ES-I3 (cell line): Measurements from ENCODE around the gene GORAB.

ENCODE experiments used
- H3K36me3 ChIP-seq: 2 replicates; pipeline ENCODE4 v1.6.1; 2013; ENCODE audit warnings: mild to moderate bottlenecking, low read length, control low read depth, moderate library complexity; ENCODE audit not compliant: insufficient read depth
- H3K4me1 ChIP-seq: 2 replicates; pipeline ENCODE4 v1.6.1; 2013; ENCODE audit warnings: mild to moderate bottlenecking, control low read depth, low read length; ENCODE audit not compliant: insufficient read depth
- H3K9ac ChIP-seq: 2 replicates; pipeline ENCODE4 v1.6.1; 2013; ENCODE audit warnings: low read depth, mild to moderate bottlenecking, low read length, moderate library complexity
- H3K9me3 ChIP-seq: 2 replicates; pipeline ENCODE4 v1.6.1; 2013; ENCODE audit warnings: mild to moderate bottlenecking, low read length, moderate library complexity; ENCODE audit not compliant: control insufficient read depth, insufficient read depth

GORAB gene

DNA sequence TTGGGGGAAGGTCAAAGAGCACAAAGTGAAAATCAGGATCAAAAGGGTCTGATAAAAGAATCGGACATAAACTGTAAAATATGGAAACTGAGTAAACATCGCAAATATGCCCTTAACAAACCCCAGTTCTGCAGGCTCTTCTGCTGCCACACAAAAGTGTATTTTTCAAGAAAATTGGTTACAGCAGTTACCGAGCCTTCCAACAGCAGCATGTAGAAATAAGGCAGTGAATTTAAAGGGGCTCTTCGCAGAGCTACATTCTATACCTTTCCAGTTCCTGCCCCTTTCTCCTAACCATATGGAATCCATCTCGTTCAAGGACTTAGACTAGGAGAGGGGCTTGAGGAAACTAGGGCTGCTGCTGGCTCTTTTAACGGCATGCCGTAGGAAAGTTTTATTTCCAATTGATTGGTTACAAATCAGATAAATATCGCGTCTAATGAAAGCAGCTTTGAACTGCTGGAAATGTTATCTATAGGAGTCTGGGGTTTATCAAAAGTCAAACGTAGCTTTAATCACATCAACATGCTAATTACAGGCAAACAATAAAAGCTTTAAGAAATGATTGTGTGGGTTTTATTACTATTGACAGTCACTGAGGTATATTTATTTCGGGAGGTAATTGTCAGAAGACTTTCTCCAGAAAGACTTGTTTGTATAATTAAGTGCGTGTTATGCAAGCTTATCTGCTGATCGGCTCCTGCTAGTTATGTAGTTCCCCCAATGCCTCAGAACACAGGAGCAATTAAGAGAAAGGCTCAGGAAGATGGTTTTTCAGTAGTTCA lies 59.1 kb downstream of the GORAB start:
- H3K9ac ChIP-seq = no peak overlapping the region
- H3K36me3 ChIP-seq = no peaks in the 10 kb centered on the region

DNA sequence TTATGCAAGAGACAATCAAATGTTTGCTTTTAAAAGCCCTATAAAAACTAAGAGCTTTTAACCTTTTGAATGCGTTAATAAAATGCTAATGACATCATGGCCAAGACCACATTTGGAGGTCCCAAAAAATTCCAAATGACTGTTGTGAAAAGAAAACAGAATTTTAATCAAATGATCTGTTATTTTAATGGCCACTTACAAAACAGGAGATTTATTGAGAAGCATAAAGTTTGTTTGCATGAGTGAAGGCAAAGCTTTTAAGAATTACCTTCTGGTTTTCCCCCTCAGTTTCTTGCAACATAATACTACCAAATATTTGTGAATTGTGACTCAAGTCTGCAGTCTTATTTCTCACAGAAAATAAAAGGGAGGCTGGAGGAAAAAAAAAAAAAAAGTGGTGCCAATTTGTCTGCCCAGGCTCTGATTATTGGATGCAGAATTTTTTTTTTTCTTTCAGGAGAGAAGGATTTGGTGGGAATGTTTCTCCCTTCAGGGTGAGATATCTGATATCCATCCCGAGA lies 60.7 kb downstream of the GORAB start:
- H3K36me3 ChIP-seq = no peaks in the 10 kb centered on the region
- H3K9ac ChIP-seq = no peak overlapping the region
- no peaks in the 10 kb centered on the region for H3K4me1 ChIP-seq
- peaks cover 2% of the 10 kb centered on the region; the same call in 1 of the 2 replicates for H3K9me3 ChIP-seq

More for the DNA sequence above, 59.1 kb downstream of the GORAB start:
- Histone ChIP-seq H3K9me3 (no peaks in the 10 kb centered on the region), H3K4me1 (no peaks in the 10 kb centered on the region)

DNA sequence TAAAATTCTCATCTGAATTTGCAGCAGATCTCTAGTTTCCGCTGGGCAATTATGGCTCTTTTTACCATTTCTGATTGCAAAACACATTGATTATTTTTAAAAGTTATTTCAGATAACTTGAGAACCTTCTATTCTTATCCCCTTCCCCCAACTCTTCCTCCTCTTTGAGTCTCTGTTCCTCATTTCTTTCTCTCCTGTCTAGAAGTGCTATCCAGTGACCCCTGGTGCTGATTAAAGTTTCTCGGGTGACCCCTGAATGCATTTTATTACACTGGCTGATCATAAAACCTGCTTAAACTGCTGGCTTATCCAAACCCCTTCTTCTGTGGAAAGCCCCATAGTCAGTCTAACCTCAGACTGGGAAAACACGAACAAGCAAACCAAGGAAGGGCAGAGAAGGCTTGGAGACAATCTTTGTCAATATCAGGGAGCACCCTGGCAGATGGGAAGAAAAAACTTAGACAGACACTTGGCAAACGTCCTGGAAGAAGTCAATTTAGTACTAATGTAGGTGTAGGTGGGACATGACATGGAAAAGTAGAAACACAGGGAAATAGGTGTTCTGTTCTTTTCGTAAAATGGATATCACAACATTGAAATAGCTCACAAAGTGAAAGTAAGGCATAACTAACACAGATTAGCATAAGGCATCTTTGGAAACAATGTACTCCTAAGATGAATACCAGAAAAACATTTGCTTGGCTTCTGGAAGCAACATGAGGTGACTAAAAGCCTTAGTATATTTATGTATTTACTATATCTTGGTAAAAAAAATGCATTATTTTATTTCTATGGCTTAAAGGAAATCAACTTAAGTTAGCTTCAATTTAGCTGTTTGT lies 61.4 kb downstream of the GORAB start:
- H3K9ac ChIP-seq = no peak overlapping the region
- H3K9me3 ChIP-seq = peaks cover 2% of the 10 kb centered on the region; the same call in 1 of the 2 replicates
- no peaks in the 10 kb centered on the region for H3K36me3 ChIP-seq
- no peaks in the 10 kb centered on the region for H3K4me1 ChIP-seq

DNA sequence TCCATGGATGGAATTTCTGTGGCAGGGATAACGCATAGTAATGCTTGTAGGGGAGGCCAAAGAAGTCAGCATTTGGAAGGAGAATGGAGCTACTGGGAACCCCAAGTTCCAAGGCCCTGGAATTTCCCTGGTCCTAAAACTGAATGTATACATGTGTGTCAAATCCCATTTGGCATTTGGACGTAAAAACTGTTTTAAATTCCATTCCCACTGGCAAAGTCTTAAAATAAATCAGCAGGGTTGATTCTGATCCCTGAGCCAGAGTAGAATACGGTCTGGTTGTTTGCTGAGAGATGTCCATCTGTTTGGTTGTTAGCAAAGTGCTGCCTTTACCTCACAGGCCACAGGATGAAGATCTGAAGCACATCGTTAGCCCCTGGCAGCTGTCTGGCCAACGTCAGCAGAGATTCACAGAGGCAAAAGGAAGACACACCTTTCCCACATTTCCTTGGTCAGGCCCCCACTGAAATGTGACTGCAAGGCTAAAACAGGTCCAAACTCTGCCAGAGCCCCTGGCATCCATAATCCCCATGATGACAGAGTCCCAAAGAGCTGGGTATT lies 62.2 kb downstream of the GORAB start:
- Histone ChIP-seq H3K4me1 (no peaks in the 10 kb centered on the region), H3K9me3 (peaks cover 2% of the 10 kb centered on the region; the same call in 1 of the 2 replicates), H3K36me3 (no peaks in the 10 kb centered on the region), H3K9ac (no peak overlapping the region)

DNA sequence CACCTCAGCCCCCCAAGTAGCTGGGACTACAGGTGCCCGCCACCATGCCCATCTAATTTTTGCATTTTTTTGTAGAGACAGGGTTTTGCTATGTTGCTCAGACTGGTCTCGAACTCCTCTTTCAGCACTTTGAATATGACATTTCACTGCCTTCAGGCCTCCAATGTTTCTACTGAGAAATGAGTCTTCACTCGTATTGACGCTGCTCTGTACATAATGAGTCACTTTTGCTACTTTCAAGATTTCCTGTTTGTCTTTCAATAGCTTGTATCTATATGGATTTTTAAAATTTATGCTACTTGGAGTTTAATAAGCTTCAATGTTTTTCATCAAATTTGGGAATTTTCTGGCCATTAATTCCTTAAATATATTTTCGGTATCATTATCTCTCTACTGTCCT lies 64.7 kb downstream of the GORAB start:
- Histone ChIP-seq H3K36me3 (no peaks in the 10 kb centered on the region), H3K4me1 (no peaks in the 10 kb centered on the region), H3K9me3 (peaks cover 2% of the 10 kb centered on the region; the same call in 1 of the 2 replicates), H3K9ac (no peak overlapping the region)

DNA sequence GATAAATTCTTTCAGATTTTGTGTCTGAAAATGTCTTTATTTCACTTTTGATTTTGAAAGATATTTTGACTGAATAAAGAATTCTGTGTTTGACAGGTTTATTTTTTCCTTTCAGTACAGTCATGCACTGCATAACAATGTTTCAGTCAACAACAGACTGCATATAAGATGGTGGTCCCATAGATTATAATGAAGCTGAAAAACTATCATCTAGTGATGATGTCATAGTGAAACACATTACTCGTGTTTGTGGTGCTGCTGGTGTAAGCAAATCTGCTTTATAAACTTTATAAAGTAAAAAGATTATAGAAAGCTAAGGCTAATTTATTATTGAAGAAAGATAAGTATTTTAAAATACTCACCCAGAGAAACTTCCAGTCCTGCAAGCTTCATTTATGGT lies 66.7 kb downstream of the GORAB start:
- no peaks in the 10 kb centered on the region for H3K36me3 ChIP-seq
- no peaks in the 10 kb centered on the region for H3K4me1 ChIP-seq
- no peak overlapping the region for H3K9ac ChIP-seq
- H3K9me3 ChIP-seq = peaks cover 2% of the 10 kb centered on the region; the same call in 1 of the 2 replicates

DNA sequence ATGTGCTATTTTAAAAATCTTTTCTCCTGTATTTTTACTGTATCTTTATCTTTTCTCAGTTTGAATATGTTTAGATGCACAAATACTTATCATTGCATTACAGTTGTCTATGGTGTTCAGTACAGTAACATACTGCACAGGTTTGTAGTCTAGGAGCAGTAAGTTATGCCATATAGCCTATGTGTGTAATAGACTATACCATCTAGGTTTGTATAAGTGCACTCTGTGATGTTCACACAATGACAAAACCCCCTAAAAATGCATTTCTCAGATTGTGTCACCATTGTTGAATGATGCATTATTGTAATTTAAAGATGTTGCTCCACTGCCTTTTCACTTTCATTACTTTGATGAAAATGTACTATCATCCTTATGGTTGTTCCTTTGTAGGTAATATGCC lies 67.1 kb downstream of the GORAB start:
- Histone ChIP-seq H3K9me3 (peaks cover 2% of the 10 kb centered on the region; the same call in 1 of the 2 replicates), H3K4me1 (no peaks in the 10 kb centered on the region), H3K36me3 (no peaks in the 10 kb centered on the region), H3K9ac (no peak overlapping the region)

DNA sequence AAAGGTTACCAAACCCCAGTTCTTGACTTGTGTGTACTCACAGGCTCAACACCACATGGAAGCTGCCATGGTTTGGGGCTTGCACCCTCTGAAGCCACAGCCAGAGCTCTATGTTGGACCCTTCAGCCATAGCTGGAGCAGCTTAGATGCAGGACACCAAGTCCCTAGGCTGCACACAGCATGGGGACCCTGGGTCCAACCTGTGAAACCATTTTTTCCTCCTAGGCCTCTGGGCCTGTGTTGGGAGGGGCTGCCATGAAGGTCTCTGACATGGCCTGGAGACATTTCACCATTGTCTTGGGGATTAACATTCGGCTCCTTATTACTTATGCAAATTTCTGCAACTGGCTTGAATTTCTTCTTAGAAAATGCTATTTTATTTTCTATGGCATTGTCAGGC lies 69.9 kb downstream of the GORAB start:
- H3K9ac ChIP-seq = no peak overlapping the region

More for the DNA sequence above, 69.9 kb downstream of the GORAB start:
- no peaks in the 10 kb centered on the region for H3K36me3 ChIP-seq
- no peaks in the 10 kb centered on the region for H3K4me1 ChIP-seq
- peaks cover 2% of the 10 kb centered on the region; the same call in 1 of the 2 replicates for H3K9me3 ChIP-seq
